Measurements from ENCODE around the gene FAM131B.
A peak's percentile ranks its signal among the peaks of the same experiment; 100 is the strongest.
"Not testable (repeated sequence)": the region's sequence is repeated elsewhere in the genome, so short reads cannot be mapped to it uniquely, and the experiment has no call there.

The FAM131B gene

DNA sequence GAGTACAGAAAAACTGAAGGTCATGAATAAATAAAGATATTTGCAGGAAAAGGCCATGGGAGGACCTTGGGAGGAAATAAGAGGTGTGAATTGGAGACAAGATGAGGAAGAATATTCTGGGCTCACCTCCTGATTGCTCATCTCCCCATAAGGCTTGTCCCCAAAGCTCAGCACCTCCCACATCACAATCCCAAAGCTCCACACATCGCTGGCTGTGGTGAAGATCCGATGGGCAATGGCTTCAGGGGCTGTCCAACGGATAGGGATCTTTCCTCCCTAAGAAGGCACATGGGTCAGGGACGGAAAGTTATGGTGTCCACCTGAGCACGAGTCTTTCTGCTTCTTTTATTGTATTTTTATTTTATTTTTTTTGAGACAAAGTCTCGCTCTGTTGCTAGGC lies 31.6 kb upstream of the FAM131B start:
- no peak for DNase-seq (ENCODE audit: low spot score)
- no peak overlapping the region for H3K4me3 ChIP-seq
- H3K27ac ChIP-seq = no peak overlapping the region
- TF ChIP-seq, protein P1, sequence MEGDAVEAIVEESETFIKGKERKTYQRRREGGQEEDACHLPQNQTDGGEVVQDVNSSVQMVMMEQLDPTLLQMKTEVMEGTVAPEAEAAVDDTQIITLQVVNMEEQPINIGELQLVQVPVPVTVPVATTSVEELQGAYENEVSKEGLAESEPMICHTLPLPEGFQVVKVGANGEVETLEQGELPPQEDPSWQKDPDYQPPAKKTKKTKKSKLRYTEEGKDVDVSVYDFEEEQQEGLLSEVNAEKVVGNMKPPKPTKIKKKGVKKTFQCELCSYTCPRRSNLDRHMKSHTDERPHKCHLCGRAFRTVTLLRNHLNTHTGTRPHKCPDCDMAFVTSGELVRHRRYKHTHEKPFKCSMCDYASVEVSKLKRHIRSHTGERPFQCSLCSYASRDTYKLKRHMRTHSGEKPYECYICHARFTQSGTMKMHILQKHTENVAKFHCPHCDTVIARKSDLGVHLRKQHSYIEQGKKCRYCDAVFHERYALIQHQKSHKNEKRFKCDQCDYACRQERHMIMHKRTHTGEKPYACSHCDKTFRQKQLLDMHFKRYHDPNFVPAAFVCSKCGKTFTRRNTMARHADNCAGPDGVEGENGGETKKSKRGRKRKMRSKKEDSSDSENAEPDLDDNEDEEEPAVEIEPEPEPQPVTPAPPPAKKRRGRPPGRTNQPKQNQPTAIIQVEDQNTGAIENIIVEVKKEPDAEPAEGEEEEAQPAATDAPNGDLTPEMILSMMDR (IDR thresholded peaks at IDR 0.05) = no peak

DNA sequence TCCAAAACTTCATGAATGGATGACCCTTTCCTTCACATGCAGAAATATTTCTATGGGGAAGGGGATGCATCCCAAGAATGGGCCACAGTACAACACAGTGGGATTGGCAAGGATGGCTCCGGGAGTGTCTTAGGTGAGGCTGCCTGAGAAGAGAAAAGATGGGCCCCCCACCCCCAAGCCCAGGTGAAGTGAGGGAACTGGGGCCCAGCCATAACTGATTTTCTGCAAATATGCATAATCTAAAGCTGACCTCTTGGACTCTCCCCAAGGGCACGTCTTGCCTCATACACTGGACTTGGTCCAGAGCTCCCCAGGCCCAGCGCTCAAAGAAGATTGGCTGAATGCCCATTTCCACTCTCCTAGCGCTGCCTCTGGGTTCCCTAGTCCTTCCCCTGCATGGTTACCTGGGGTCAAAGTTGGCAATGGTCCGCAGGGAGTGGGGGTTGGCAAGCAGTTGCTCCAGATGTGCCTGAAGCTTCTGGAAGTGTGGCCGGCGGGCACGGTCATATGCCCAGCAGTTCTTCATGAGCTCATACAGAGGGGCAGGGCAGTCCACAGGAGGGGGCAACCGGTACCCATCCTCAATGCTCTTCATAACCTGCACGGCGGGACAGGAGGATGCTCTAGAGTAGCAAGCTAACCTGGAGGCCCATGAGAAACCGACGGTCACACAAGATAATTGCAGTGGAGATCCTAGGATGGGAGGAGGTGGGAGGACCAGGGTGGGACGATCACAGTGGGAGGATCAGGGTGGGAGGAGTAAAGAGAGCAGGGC lies 30.9 kb upstream of the FAM131B start:
- TF ChIP-seq, protein P1 (IDR thresholded peaks at IDR 0.05) = no peak
- H3K27ac ChIP-seq = peak overlapping the region; percentile 87 to 95
- H3K4me3 ChIP-seq = no peak overlapping the region
- no peak for DNase-seq (ENCODE audit: low spot score)

DNA sequence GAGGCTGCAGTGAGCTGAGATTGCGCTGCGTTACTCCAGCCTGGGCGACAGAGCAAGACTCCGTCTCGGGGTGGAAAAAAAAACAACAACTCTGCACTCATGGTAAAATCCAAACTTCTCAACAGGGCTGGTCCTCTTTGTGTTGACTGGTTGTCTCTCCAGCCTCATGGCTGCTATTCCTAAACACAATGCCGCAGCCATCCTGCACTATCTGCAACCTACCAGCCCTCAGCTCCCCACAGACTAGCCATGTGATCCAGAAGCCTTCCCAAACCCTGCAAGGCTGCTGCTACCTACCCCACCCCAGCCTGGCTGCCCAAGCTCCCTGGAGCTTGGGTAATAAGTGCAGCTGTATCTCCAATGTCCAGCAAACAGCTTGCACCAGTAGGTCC lies 30.4 kb upstream of the FAM131B start:
- Histone ChIP-seq H3K27ac (peak overlapping the region; percentile 87 to 95), H3K4me3 (no peak overlapping the region)
- TF ChIP-seq, protein P1 (IDR thresholded peaks at IDR 0.05) = no peak
- no peak for DNase-seq (ENCODE audit: low spot score)

DNA sequence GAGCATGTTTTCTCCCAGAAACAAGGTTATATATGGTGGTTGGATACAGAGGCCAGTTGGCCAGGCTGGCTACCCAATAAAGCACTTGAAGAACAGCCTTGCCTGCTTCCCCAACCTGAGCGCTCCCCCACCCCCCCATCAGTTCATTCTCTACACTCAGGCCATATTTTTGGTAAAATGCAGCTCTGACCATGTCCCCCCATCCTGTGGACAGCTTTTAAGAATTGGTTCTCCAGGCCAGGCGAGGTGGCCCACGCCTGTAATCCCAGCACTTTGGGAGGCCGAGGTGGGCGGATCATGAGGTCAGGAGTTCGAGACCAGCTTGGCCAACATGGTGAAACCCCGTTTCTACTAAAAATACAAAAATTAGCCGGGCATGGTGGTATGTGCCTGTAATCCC lies 29.9 kb upstream of the FAM131B start:
- H3K27ac ChIP-seq = peak overlapping the region; percentile 87 to 95
- DNase-seq (ENCODE audit: low spot score) = not testable (repeated sequence)
- peak overlapping the region; percentile 59 for H3K4me3 ChIP-seq

DNA sequence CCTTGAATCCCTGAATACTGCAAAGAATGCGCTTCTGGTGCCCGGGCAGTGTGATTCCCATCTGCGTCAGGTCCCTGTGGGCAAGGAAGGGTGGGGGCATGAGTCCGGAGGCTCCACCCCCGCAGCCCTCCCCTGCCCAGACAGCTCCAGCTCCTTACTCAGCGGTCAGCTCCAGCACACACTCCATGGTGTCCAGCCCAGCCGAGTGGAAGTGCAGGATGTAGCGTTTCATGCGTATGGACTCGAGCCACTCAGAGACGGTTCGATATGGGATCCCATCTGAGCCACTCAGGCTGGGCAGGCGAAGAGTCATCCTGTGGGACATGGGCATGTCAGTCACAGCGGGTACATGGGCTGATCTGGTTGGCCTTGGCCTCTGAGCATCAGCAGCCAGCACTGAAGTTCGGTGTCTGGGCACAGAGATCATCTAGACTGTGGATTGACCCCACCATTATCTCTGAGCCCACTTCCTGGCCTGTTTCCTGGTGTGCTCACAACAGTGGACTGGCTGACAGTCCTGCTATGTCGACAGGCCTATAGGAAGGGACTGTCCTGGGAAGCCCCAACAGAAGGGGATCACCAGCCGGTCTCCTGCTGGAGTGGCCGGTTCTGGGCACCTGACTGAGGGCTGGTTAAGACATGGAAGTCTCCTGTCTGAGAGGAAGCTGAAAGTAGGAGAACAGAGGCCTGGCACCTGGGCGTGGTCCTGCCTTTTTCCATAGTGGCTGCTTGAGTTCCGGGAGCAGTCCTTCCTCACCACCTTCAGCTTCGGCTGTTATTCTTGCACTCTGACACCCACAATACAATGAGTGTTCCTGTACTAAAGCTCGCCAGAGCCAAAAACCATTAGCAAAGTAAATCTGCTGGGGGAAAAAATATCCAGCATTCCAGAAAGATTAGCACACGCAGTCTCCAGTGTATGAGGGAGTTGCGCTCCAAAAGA lies 29.2 kb upstream of the FAM131B start:
- peak overlapping the region; percentile 59 for H3K4me3 ChIP-seq
- peak overlapping the region; percentile 87 to 95 for H3K27ac ChIP-seq
- peak; percentile 96 for DNase-seq (ENCODE audit: low spot score)
- TF ChIP-seq, protein P1 (IDR thresholded peaks at IDR 0.05) = no peak

DNA sequence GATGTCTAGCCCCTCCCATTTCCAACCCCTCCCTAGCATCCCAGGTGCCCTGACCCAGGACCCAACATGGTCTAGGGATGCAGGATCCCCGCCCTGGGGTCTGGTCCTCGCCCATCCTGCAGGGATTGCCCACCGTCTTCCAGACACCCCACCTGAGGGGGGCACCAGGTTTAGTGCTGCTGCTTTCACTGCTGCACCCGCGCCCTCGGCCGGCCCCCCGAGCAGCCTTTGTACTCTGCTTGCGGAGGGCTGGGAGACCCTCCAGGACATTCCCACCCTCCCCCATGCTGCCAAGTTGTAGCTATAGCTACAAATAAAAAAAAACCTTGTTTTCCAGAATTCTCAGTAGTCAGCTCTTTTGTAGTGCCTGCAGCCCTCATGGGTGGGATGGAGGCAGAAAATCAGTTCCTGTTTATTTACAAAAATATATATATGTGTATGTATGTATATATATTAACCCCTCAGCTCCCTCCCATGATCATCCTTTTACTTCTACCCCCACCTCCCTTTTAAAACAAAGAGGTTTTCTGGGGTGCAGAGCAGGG lies 28.3 kb upstream of the FAM131B start:
- DNase-seq (ENCODE audit: low spot score) = no peak
- Histone ChIP-seq H3K27ac (peak overlapping the region; percentile 87 to 95), H3K4me3 (peak overlapping the region; percentile 14)
- TF ChIP-seq, protein P1 (IDR thresholded peaks at IDR 0.05) = no peak

DNA sequence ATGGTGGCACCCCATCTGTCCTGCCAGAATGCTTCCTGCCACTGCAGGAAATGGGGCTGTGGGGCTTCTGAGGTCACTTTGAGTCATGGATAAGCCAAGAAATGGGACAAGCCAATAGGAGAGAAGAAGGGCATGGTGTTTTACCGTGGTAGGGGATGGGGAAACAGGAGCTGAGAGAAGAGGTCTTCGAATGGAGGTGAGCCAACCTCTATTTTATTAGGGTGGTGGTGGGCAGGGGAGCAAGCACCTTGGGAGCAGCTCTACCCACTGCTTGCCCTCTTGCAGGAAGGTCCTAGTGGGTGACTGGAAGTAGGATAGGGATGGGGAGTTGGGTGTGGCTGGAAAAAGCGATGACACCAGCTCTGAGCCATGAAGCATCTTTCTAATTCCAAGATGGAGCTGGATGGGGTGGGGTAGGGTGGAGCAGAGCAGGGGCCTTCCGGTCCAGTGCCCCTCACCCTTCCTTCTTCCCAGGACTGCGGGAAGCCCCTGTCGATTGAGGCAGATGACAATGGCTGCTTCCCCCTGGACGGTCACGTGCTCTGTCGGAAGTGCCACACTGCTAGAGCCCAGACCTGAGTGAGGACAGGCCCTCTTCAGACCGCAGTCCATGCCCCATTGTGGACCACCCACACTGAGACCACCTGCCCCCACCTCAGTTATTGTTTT lies 27.7 kb upstream of the FAM131B start:
- DNase-seq (ENCODE audit: low spot score) = no peak
- no peak overlapping the region for H3K4me3 ChIP-seq
- TF ChIP-seq, protein P1 (IDR thresholded peaks at IDR 0.05) = no peak
- peak overlapping the region; percentile 87 to 95 for H3K27ac ChIP-seq

Data from coronary artery (tissue), 2 donors.